Measurements from ENCODE around the gene ADNP. TPM values are rescaled to one million over a fixed set of nuclear protein-coding genes. Genes with fewer than 3 reads are reported as not detected.

The ADNP gene
- total RNA-seq, 1 donor from 2014 or later = 58.3 TPM

- peaks cover 23% of the 10 kb centered on the region for H3K36me3 ChIP-seq
- intact Hi-C loops (cut with DNase I) = no loop called here
- ATAC-seq (peak; percentile 90 to 95), DNase-seq (peak; percentile 86)
- H3K27me3 ChIP-seq (ENCODE audit: low read depth) = no peaks in the 10 kb centered on the region
- H3K4me3 ChIP-seq = peak within 1 kb of the TSS; percentile 93
- H3K4me1 ChIP-seq = peaks cover 57% of the 10 kb centered on the region
- no peak for TF ChIP-seq CTCF (IDR thresholded peaks at IDR 0.05)
- H3K9me3 ChIP-seq = no peaks in the 10 kb centered on the region
- peak within 1 kb of the TSS; percentile 90 for H3K27ac ChIP-seq
Observed at GRCh38 chr20:50958615-50959542, 27.6 kb upstream of the ADNP start, which contains the start of gene MOCS3. Gene MOCS3 (plus strand): TSS chr20:50958818. CDS start chr20:50958843, 25 bp downstream.

DNA sequence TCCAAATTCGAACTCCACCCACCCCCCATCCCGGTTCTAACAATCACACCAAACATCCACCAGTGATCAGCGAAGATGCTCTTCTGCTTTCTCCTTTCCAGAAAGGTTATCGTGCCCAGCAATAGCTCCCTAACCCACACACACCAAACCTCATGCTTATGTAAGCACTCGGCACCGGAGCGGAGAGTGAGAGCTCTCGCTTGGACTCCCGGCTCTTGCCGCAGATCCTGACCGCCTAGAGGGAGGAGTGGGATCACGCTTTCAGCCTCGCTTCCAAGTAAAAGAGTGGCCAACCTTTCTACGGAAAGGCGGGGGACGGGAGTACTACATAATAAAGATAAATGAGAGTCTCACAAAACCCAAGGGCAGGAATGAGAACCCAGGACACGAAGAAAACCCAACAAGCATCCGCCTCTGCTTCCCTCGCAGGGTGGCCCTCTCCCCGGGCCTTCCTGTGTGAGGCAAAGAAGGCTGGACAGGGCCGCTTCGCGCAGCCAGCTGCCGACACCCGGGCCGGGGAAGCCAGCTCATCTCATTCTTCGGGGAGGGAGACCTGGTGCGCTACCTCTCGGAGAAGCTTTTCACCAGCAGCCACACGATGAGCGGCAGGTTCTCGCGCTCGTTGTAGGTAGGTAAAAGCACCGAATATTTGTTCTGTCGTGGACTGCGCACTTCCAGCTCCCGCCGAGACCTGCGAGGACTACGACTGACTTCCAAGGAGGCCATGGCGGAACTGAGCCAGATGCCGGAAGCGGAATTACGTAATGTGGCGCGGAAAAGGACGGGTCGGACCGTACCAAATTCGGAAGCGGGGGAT lies 26.8 kb upstream of the ADNP start, which contains the start of gene DPM1:
TSS of gene DPM1 (minus strand) at position 735 of the 817 bp plus-strand sequence. CDS start at position 726, 9 bp downstream.
- Histone ChIP-seq H3K36me3 (peaks cover 32% of the 10 kb centered on the region), H3K27me3 (ENCODE audit: low read depth) (no peaks in the 10 kb centered on the region), H3K4me3 (peak within 1 kb of the TSS; percentile 93), H3K27ac (peak within 1 kb of the TSS; percentile 90), H3K4me1 (peaks cover 57% of the 10 kb centered on the region), H3K9me3 (no peaks in the 10 kb centered on the region)
- ATAC-seq = peak; percentile 94 to 96
- intact Hi-C loops (cut with DNase I) = no loop called here
- no peak for TF ChIP-seq CTCF (IDR thresholded peaks at IDR 0.05)
- DNase-seq = peak; percentile 89

GRCh38 chr20:50957276-50957675 lies 26.0 kb upstream of the ADNP start:
- intact Hi-C loops (cut with DNase I) = no loop called here
- H3K27me3 ChIP-seq (ENCODE audit: low read depth) = no peaks in the 10 kb centered on the region
- TF ChIP-seq CTCF (IDR thresholded peaks at IDR 0.05) = no peak
- DNase-seq (no peak), ATAC-seq (no peak)
- H3K27ac ChIP-seq = peak overlapping the region; percentile 90
- H3K9me3 ChIP-seq = no peaks in the 10 kb centered on the region
- peaks cover 39% of the 10 kb centered on the region for H3K36me3 ChIP-seq
- peak overlapping the region; percentile 93 for H3K4me3 ChIP-seq
- H3K4me1 ChIP-seq = peaks cover 57% of the 10 kb centered on the region

DNA sequence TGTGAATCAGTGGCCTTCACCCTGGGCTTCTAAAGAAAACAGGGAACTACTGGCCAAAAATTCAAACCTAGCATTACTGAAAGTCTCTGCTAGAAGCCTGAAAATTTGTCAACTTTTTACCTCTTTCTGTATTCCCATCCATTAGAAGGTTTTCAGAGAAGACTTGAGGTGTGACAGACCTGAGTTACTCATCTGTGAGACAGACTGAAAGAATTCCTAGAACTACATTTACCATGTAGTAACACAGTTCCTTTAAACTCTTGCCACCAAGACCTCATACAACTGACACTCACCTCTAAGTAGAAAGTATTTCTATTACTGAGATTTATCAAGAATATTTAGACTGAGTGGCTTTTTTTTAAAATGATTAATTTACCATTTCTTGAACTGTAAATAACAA lies 22.6 kb upstream of the ADNP start:
- no peak overlapping the region for H3K4me3 ChIP-seq
- TF ChIP-seq CTCF (IDR thresholded peaks at IDR 0.05) = no peak
- DNase-seq (no peak), ATAC-seq (no peak)
- peaks cover 67% of the 10 kb centered on the region for H3K36me3 ChIP-seq
- no peaks in the 10 kb centered on the region for H3K27me3 ChIP-seq (ENCODE audit: low read depth)
- H3K9me3 ChIP-seq = no peaks in the 10 kb centered on the region
- intact Hi-C loops (cut with DNase I) = no loop called here
- no peak overlapping the region for H3K27ac ChIP-seq
- peaks cover 31% of the 10 kb centered on the region for H3K4me1 ChIP-seq

GRCh38 chr20:50953196-50953595 lies 22.0 kb upstream of the ADNP start:
- no peak for DNase-seq
- Histone ChIP-seq H3K27me3 (ENCODE audit: low read depth) (no peaks in the 10 kb centered on the region), H3K27ac (no peak overlapping the region), H3K36me3 (peaks cover 73% of the 10 kb centered on the region), H3K4me3 (no peak overlapping the region), H3K4me1 (peaks cover 31% of the 10 kb centered on the region), H3K9me3 (no peaks in the 10 kb centered on the region)
- TF ChIP-seq CTCF (IDR thresholded peaks at IDR 0.05) = no peak
- no peak for ATAC-seq
- intact Hi-C loops (cut with DNase I) = no loop called here
